Panc1 (cell line): ENCODE measurements around the gene NKD1.

Source experiments
- CTCF ChIP-seq: fragments of 450-650 bp; IDR thresholded peaks from 2 replicates; pipeline ENCODE4 v1.5.1; 2017; ENCODE audit warnings: mild to moderate bottlenecking
- POLR2AphosphoS5 ChIP-seq: IDR thresholded peaks from 2 replicates; pipeline ENCODE4 v1.6.1; 2012; ENCODE audit warnings: mild to moderate bottlenecking, low read depth, low read length, moderate library complexity

- TF ChIP-seq CTCF: no peak
- no peak for TF ChIP-seq POLR2AphosphoS5
Observed at GRCh38 chr16:50618238-50618918, 70.2 kb downstream of the NKD1 start.
